GM18505 (cell line): Measurements from ENCODE around the gene USH2A.

Source experiments
- ATAC-seq: cut with Tn5 transposase; IDR thresholded peaks from one replicate; pipeline ENCODE4 v1.9.1; 2021; ENCODE audit not compliant: unreplicated experiment
- POLR2A ChIP-seq: IDR thresholded peaks from 4 replicates; pipeline ENCODE4 v1.6.1; 2011; ENCODE audit warnings: borderline replicate concordance; ENCODE audit not compliant: insufficient read depth, insufficient read length; ENCODE audit errors: extremely low read depth

The USH2A gene

GRCh38 chr1:216422821-216423520 lies at the start of gene USH2A:
Gene USH2A (minus strand): TSS chr1:216423448. CDS start chr1:216422336, 1,112 bp downstream.
- no peak for ATAC-seq
- TF ChIP-seq POLR2A: no peak

- no peak for ATAC-seq
Observed at GRCh38 chr1:216466162-216466801, 43.0 kb upstream of the USH2A start.

GRCh38 chr1:216464489-216464888 lies 41.2 kb upstream of the USH2A start:
- no peak for ATAC-seq
- TF ChIP-seq POLR2A: no peak

More at GRCh38 chr1:216466162-216466801, 43.0 kb upstream of the USH2A start:
- no peak for TF ChIP-seq POLR2A

- no peak for TF ChIP-seq POLR2A
- ATAC-seq: no peak
Observed at GRCh38 chr1:216462066-216462775, 39.0 kb upstream of the USH2A start.

- no peak for TF ChIP-seq POLR2A
- ATAC-seq: no peak
Observed at GRCh38 chr1:216461466-216461865, 38.2 kb upstream of the USH2A start.

- no peak for ATAC-seq
- TF ChIP-seq POLR2A: no peak
Observed at GRCh38 chr1:216459651-216460207, 36.5 kb upstream of the USH2A start.

GRCh38 chr1:216458812-216459211 lies 35.6 kb upstream of the USH2A start:
- no peak for ATAC-seq
- no peak for TF ChIP-seq POLR2A

GRCh38 chr1:216457356-216457755 lies 34.1 kb upstream of the USH2A start:
- TF ChIP-seq POLR2A: no peak
- ATAC-seq: no peak

- TF ChIP-seq POLR2A: no peak
- ATAC-seq: no peak
Observed at GRCh38 chr1:216456682-216457081, 33.4 kb upstream of the USH2A start.

- no peak for ATAC-seq
- no peak for TF ChIP-seq POLR2A
Observed at GRCh38 chr1:216453777-216454176, 30.5 kb upstream of the USH2A start.

- TF ChIP-seq POLR2A: no peak
- ATAC-seq: no peak
Observed at GRCh38 chr1:216450227-216450626, 27.0 kb upstream of the USH2A start.

GRCh38 chr1:216448011-216448510 lies 24.8 kb upstream of the USH2A start:
- no peak for TF ChIP-seq POLR2A

GRCh38 chr1:216437603-216438002 lies 14.4 kb upstream of the USH2A start:
- ATAC-seq: no peak
- no peak for TF ChIP-seq POLR2A

More at GRCh38 chr1:216448011-216448510, 24.8 kb upstream of the USH2A start:
- ATAC-seq: no peak
